MM.1S (cell line): ENCODE results near the gene ING5.

Experiments
- DNase-seq: peaks from one replicate; pipeline ENCODE4 v3.0.0-alpha.2; 2015
- H2AFZ ChIP-seq: fragments of 300-600 bp; sonication (generic); 2 replicates; pipeline ENCODE4 v1.6.0; 2016; ENCODE audit warnings: antibody characterized with exemption, low read length
- H3F3A ChIP-seq: fragments of 300-600 bp; sonication (generic); 2 replicates; pipeline ENCODE4 v1.6.1; 2016; ENCODE audit warnings: mild to moderate bottlenecking, antibody characterized with exemption, low read length, moderate library complexity, mixed read lengths; ENCODE audit not compliant: insufficient read depth
- H3K27ac ChIP-seq: fragments of 300-600 bp; sonication (generic); 2 replicates; pipeline ENCODE4 v1.5.1; 2016; ENCODE audit warnings: mild to moderate bottlenecking, low read length
- H3K27me3 ChIP-seq: fragments of 300-600 bp; sonication (generic); replicated peaks from 2 replicates; pipeline ENCODE4 v1.6.0; 2016; ENCODE audit warnings: low read length; ENCODE audit not compliant: insufficient read depth
- H3K36me3 ChIP-seq: fragments of 300-600 bp; sonication (generic); replicated peaks from 2 replicates; pipeline ENCODE4 v1.6.1; 2016; ENCODE audit warnings: mild to moderate bottlenecking, low read length, mixed read lengths; ENCODE audit not compliant: insufficient read depth
- H3K4me1 ChIP-seq: fragments of 300-600 bp; sonication (generic); 2 replicates; pipeline ENCODE4 v1.6.1; 2016; ENCODE audit warnings: low read length, mixed read lengths
- H3K4me2 ChIP-seq: fragments of 300-600 bp; sonication (generic); 2 replicates; pipeline ENCODE4 v1.6.0; 2016; ENCODE audit warnings: low read depth, low read length
- H3K4me3 ChIP-seq: fragments of 300-600 bp; sonication (generic); 2 replicates; pipeline ENCODE4 v1.5.1; 2016; ENCODE audit warnings: low read length, mixed read lengths
- H3K79me2 ChIP-seq: fragments of 300-600 bp; sonication (generic); 2 replicates; pipeline ENCODE4 v1.6.1; 2016; ENCODE audit warnings: mixed run types, low read length, mixed read lengths
- H3K9ac ChIP-seq: fragments of 300-600 bp; sonication (generic); 2 replicates; pipeline ENCODE4 v1.6.1; 2016; ENCODE audit warnings: low read length, mixed read lengths
- H3K9me2 ChIP-seq: fragments of 300-600 bp; sonication (generic); replicated peaks from 2 replicates; pipeline ENCODE4 v1.6.1; 2016; ENCODE audit warnings: mild to moderate bottlenecking, low read length, mixed read lengths; ENCODE audit not compliant: insufficient read depth
- H3K9me3 ChIP-seq: fragments of 300-600 bp; sonication (generic); replicated peaks from 2 replicates; pipeline ENCODE4 v1.6.1; 2016; ENCODE audit warnings: mild to moderate bottlenecking, low read length, mixed read lengths; ENCODE audit not compliant: insufficient read depth
- H4K20me1 ChIP-seq: fragments of 300-600 bp; sonication (generic); 2 replicates; pipeline ENCODE4 v1.6.1; 2016; ENCODE audit warnings: mild to moderate bottlenecking, low read length, moderate library complexity, mixed read lengths; ENCODE audit not compliant: insufficient read depth
- EZH2 ChIP-seq: fragments of 300-600 bp; sonication (generic); optimal IDR thresholded peaks from 2 replicates; pipeline ENCODE3; 2017; ENCODE audit warnings: low read depth, mild to moderate bottlenecking, antibody characterized with exemption, low read length, mixed read lengths
- EZH2phosphoT487 ChIP-seq: fragments of 300-600 bp; sonication (generic); IDR thresholded peaks from 2 replicates; pipeline ENCODE4 v1.6.1; 2018; ENCODE audit warnings: antibody characterized with exemption, low read length
- TF ChIP-seq, protein P1 (sequence below): fragments of 300-600 bp; sonication (generic); IDR thresholded peaks from 2 replicates; pipeline ENCODE4 v1.5.1; 2016; ENCODE audit warnings: antibody characterized with exemption, low read length, mixed read lengths

Gene ING5

DNA sequence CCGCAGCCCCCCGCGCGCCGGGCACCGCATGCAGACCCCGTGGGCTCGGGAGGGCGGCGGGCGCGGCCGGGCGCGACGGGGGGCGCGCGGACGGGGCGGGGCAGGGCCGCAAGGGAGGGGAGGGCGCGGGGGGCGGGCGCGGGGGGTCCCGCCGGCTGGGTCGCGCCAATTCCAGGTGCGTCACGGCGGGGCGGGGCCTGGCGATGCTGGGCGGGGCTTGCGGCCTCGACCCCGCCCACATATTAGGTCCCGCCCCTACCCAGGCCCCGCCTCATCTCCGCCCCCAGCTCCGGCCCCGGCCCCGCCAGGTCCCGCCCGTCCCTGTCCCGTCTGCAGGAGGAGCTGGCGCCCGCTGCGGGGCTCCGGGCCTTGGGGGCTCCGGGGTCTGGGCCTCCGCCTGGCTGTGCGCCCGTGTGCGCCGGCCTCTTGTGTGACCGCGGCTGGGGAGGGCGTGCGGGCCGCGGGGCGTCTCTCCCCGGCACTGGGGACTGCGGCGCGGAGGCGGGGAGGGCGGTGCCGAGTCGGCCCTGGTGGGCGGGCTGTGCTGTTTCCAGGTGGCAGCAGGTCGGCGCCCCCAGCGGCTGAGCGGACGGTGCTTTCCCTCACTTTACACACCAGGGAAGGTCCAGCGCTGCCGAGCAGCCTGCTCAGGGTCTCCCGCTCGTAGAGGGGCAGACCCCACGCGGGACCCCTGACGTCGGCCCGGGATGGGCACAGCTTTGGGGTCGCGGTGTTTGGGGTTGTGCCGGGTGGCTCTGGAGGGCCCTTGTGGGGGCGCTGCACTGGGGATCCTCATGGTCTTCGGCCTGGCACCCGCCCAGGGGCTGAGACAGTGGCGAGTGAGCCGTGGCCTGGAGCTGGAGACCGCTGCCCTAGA, 554 bp downstream of the ING5 start:
- Histone ChIP-seq H3K4me1 (no peaks in the 10 kb centered on the region), H3K27ac (peak overlapping the region; percentile 95; the same call in 1 of the 2 replicates), H3K27me3 (no peaks in the 10 kb centered on the region), H3K9ac (peak overlapping the region; percentile 58), H2AFZ (no peak overlapping the region), H4K20me1 (no peaks in the 10 kb centered on the region), H3K79me2 (peaks cover 28% of the 10 kb centered on the region), H3F3A (no peaks in the 10 kb centered on the region), H3K4me2 (peak overlapping the region; percentile 78), H3K9me2 (no peaks in the 10 kb centered on the region), H3K36me3 (no peaks in the 10 kb centered on the region), H3K9me3 (no peaks in the 10 kb centered on the region), H3K4me3 (peak overlapping the region; percentile 67)
- peak; percentile 84 for DNase-seq
- TF ChIP-seq, protein P1, sequence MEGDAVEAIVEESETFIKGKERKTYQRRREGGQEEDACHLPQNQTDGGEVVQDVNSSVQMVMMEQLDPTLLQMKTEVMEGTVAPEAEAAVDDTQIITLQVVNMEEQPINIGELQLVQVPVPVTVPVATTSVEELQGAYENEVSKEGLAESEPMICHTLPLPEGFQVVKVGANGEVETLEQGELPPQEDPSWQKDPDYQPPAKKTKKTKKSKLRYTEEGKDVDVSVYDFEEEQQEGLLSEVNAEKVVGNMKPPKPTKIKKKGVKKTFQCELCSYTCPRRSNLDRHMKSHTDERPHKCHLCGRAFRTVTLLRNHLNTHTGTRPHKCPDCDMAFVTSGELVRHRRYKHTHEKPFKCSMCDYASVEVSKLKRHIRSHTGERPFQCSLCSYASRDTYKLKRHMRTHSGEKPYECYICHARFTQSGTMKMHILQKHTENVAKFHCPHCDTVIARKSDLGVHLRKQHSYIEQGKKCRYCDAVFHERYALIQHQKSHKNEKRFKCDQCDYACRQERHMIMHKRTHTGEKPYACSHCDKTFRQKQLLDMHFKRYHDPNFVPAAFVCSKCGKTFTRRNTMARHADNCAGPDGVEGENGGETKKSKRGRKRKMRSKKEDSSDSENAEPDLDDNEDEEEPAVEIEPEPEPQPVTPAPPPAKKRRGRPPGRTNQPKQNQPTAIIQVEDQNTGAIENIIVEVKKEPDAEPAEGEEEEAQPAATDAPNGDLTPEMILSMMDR: peak; percentile 46
- no peak for TF ChIP-seq EZH2
- no peak for TF ChIP-seq EZH2phosphoT487

DNA sequence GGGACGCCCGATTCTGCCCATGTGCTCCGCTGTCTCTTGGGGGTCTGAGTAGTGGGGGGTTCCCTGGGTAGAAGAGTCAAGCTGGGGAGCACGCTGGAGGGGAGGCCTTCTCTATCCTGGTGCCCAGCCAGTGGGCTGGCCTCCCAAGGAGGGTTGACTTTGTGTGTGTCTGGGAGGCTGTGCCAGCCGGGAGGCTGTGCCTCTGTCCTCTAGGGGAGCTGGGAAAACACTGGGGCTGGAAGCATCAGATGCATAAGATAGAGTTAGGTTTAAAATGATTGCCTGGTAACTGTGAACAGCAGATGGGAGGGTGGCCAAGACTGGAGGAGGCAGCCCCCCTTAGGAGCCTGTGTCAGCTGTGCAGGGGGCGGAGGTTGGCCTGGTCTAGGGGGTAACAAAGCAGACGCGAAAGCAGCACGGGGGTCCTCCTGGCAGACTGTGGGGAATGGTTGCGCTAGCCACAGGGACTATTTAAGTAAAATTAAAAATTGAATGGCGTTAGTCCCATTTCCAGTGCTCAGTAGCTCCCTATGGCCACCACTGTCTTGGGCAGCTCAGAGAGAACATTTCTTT, 1.3 kb downstream of the ING5 start:
- H3K27me3 ChIP-seq: no peaks in the 10 kb centered on the region
- no peaks in the 10 kb centered on the region for H3K9me3 ChIP-seq
- no peak overlapping the region for H2AFZ ChIP-seq
- TF ChIP-seq EZH2phosphoT487: no peak
- TF ChIP-seq, protein P1: no peak
- no peak for TF ChIP-seq EZH2
- peak overlapping the region; percentile 58 for H3K9ac ChIP-seq
- no peaks in the 10 kb centered on the region for H3F3A ChIP-seq
- no peak for DNase-seq
- H3K9me2 ChIP-seq: no peaks in the 10 kb centered on the region
- no peaks in the 10 kb centered on the region for H3K36me3 ChIP-seq
- no peaks in the 10 kb centered on the region for H3K4me1 ChIP-seq
- H3K27ac ChIP-seq: peak overlapping the region; percentile 1; the same call in 1 of the 2 replicates
- H3K79me2 ChIP-seq: peaks cover 28% of the 10 kb centered on the region
- H4K20me1 ChIP-seq: no peaks in the 10 kb centered on the region
- H3K4me2 ChIP-seq: peak overlapping the region; percentile 78
- peak overlapping the region; percentile 67 for H3K4me3 ChIP-seq

GRCh38 chr2:241706537-241706936, 4.7 kb downstream of the ING5 start:
- Histone ChIP-seq H3K4me2 (no peak overlapping the region), H3K4me1 (no peaks in the 10 kb centered on the region), H2AFZ (no peak overlapping the region), H3K27me3 (no peaks in the 10 kb centered on the region), H4K20me1 (no peaks in the 10 kb centered on the region), H3K9me3 (no peaks in the 10 kb centered on the region), H3K36me3 (no peaks in the 10 kb centered on the region), H3F3A (no peaks in the 10 kb centered on the region), H3K27ac (no peak overlapping the region), H3K4me3 (no peak overlapping the region), H3K79me2 (peaks cover 28% of the 10 kb centered on the region), H3K9ac (no peak overlapping the region), H3K9me2 (no peaks in the 10 kb centered on the region)
- no peak for DNase-seq
- TF ChIP-seq EZH2 (no peak), EZH2phosphoT487 (no peak)
- TF ChIP-seq, protein P1: no peak
